T-helper 1 cell treated with Interleukin-12 subunit alpha and Interleukin-12 subunit beta and Interleukin-4 antibody, amounts not matched to agents 30 μg/mL and 1 μg/mL, for 36 hours (primary cell): ENCODE measurements around the gene BSND.

ENCODE experiments used
- H3K27ac Mint-ChIP-seq: one replicate; pipeline ENCODE4 v1.8.0; 2021; ENCODE audit warnings: mild to moderate bottlenecking, mixed read lengths
- H3K27me3 Mint-ChIP-seq: one replicate; pipeline ENCODE4 v1.8.0; 2021; ENCODE audit warnings: low read depth, mixed read lengths
- H3K36me3 Mint-ChIP-seq: one replicate; pipeline ENCODE4 v1.8.0; 2021; ENCODE audit warnings: low read depth, mixed read lengths
- H3K4me1 Mint-ChIP-seq: one replicate; pipeline ENCODE4 v1.8.0; 2021; ENCODE audit warnings: low read depth, mixed read lengths
- H3K4me3 Mint-ChIP-seq: one replicate; pipeline ENCODE4 v1.8.0; 2021; ENCODE audit warnings: mild to moderate bottlenecking, moderate library complexity, mixed read lengths
- H3K9me3 Mint-ChIP-seq: one replicate; pipeline ENCODE4 v1.8.0; 2021; ENCODE audit warnings: mixed read lengths

The BSND gene

DNA sequence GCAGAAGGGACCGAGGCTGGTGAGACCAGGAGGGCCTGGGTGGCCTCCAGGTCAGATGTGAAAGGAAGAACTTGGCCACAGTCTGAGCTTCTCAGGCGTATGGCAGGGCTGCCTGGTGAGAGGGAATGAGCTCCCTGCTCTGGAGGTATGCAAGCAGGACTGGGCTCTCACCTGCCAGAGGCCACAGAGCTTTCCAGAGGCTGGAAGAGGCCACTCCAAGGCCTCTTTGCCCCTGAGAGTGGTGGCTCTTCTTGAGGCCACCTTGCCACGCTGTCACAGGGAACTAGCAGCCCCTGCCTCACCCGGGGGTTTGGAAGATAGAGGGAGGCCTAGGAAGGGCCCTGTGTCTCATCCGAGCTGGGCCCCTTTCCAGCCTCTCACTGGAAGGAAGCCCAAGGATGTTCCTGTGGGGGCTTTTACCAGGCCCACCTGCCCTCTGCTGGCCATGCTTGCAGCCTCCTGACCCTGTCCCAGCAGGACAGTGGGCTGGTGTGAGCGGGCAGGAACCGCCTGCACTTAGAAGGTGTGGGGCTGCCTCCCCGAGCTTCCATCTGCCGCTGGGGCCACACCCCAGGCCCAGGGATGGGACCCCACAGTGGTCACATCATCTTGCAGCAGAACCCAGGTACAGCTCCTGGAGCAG, 50.7 kb downstream of the BSND start:
- Mint-ChIP-seq H3K4me3 (no peak overlapping the region), H3K36me3 (no peaks in the 10 kb centered on the region), H3K27me3 (no peaks in the 10 kb centered on the region), H3K9me3 (no peaks in the 10 kb centered on the region), H3K27ac (no peak overlapping the region), H3K4me1 (no peaks in the 10 kb centered on the region)

DNA sequence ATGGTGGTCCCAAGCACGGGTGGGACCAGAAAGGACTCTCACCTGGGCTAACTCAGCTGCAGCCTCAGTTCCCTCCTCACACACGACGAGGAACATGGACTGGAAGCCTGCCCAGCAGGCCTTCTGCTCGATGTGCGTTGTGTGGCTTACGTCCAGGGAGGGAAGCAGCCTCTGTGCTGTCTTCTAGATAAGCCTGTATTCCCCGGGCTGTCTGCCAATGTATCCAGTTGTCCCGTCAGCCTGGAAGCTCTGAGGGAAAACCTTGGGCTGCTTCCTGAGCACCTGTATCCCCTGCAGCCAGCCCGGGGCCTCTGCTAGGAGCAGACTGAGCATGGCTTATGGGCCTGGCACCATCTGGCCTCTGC, 51.2 kb downstream of the BSND start:
- no peaks in the 10 kb centered on the region for H3K4me1 Mint-ChIP-seq
- no peak overlapping the region for H3K4me3 Mint-ChIP-seq
- no peaks in the 10 kb centered on the region for H3K9me3 Mint-ChIP-seq
- H3K36me3 Mint-ChIP-seq, result no peaks in the 10 kb centered on the region
- no peak overlapping the region for H3K27ac Mint-ChIP-seq
- no peaks in the 10 kb centered on the region for H3K27me3 Mint-ChIP-seq

DNA sequence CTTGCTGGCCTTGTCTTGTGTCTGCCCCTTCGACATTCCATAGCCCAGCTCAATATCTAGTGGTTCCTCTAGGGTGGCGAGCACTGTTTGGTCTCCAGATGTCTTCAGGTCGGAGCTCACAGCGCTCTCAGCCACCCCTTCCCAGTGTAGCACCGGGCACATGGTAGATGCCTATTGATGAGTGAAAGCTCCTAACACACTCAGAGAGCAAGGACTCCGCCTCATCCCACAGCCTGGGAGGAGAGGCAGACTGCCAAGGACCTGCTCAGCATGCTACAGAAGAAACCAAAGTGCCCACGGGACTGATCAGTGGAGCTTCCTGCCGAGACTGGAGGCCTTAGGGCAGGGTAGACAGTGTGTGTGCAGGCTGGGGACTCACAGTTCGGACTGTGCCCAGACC, 51.5 kb downstream of the BSND start:
- Mint-ChIP-seq H3K27ac (no peak overlapping the region), H3K9me3 (no peaks in the 10 kb centered on the region), H3K4me1 (no peaks in the 10 kb centered on the region), H3K27me3 (no peaks in the 10 kb centered on the region), H3K4me3 (no peak overlapping the region), H3K36me3 (no peaks in the 10 kb centered on the region)

DNA sequence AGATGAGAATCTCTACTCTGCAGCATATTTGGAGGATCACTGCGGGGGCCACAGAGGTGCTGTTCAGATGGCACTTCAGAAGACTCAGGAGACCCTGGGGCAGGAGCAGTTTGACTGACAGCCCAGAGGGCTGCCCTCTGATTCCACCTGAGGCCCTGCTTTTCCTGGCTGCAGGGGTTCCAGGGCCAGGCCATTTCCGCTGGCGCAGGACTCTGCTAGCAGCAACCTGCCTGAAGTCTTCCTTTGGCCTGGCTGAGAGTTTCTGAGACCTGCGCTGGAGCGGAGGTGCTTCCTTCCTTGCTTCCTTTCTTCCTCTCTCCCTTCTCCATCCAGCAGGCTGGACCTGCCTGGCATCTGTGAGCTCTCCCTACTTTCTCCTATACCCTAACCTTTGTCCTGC, 52.4 kb downstream of the BSND start:
- H3K27me3 Mint-ChIP-seq, result no peaks in the 10 kb centered on the region
- H3K4me1 Mint-ChIP-seq, result no peaks in the 10 kb centered on the region
- H3K36me3 Mint-ChIP-seq, result no peaks in the 10 kb centered on the region
- H3K9me3 Mint-ChIP-seq, result no peaks in the 10 kb centered on the region
- H3K4me3 Mint-ChIP-seq, result no peak overlapping the region
- no peak overlapping the region for H3K27ac Mint-ChIP-seq

DNA sequence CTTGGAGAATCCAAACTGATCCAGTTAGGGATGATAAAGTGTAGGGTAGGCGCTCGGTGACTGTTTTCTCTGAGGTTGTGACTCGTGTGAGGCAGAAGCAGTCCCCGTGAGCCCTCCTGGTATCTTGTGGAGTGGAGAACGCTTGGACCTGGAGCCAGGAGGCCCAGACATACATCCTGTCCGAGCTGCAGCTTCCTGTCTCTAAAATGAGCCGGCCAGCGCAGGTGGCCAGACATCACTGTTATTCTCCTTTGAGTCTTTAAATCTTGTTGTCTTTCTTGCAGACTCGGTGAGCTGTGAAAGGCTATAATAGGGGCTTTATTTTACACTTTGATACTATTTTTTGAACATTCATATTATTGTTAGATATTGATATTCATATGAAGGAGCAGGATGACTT, 52.9 kb downstream of the BSND start:
- Mint-ChIP-seq H3K27me3 (no peaks in the 10 kb centered on the region), H3K4me3 (no peak overlapping the region), H3K27ac (no peak overlapping the region), H3K36me3 (no peaks in the 10 kb centered on the region), H3K4me1 (no peaks in the 10 kb centered on the region), H3K9me3 (no peaks in the 10 kb centered on the region)

DNA sequence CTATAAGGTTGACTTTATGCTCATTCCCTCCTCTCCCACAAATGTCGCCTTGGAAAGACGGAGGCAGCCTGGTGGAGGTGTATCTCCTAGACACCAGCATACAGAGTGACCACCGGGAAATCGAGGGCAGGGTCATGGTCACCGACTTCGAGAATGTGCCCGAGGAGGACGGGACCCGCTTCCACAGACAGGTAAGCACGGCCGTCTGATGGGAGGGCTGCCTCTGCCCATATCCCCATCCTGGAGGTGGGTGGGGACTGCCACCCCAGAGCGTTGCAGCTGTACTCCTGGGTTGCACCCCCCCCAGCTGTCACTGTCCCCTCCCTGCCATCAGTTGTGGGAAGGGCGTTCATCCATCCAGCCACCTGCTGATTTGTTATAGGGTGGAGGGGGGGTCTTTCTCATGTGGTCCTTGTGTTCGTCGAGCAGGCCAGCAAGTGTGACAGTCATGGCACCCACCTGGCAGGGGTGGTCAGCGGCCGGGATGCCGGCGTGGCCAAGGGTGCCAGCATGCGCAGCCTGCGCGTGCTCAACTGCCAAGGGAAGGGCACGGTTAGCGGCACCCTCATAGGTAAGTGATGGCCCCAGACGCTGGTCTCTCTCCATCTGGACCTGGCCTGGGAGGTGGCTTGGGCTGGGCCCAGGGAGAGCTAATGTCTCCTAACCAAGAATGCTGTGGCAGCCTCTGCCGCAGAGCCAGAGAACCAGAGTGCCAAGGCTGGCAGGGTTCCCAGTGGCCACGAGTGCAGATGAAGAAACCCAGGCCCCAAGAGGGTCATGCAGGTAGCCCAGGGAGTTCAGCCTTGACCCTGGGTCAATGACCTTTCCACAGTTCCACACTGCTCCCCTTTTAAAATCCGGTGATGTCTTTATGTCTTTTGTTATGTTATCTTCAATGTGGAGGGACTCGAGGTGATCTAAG, 53.7 kb downstream of the BSND start:
- no peaks in the 10 kb centered on the region for H3K9me3 Mint-ChIP-seq
- H3K4me3 Mint-ChIP-seq, result no peak overlapping the region
- H3K27ac Mint-ChIP-seq, result no peak overlapping the region

DNA sequence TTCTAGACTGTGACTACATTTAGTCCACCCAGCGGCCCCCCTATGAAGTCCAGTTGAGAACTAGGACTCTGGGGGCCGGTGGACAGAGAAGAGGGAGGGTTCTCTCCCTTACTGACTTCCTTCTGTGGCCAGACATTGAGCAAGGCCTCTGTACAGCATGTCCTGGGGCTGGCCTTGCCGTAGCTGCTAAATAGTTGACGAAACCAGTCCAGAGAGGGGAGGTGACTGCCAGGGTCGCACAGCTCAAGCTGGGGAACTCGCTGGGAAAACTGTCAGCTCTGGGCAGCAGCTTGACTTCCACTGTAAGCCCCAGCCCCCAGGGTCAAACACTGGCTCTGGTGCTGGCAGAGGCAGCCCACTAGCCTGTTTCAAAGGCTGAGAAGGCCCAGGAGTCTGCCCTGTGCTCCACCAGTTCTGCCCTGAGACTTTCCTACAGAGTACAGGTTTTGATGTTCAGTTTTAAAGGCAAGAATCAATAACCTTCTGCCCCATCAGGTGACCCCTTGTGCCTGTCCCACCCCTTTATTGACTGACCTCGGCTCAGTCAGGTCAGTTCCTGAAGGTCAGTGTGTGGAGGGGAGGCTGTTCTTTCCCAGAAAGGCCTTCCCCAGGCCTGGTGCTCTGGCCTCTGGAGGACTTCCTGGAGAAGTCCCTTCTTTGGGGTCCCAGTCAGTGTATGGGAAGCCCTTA, 54.7 kb downstream of the BSND start:
- H3K4me3 Mint-ChIP-seq, result no peak overlapping the region
- no peaks in the 10 kb centered on the region for H3K4me1 Mint-ChIP-seq
- no peaks in the 10 kb centered on the region for H3K36me3 Mint-ChIP-seq
- no peaks in the 10 kb centered on the region for H3K9me3 Mint-ChIP-seq
- no peaks in the 10 kb centered on the region for H3K27me3 Mint-ChIP-seq
- no peak overlapping the region for H3K27ac Mint-ChIP-seq

More for the DNA sequence above, 53.7 kb downstream of the BSND start:
- no peaks in the 10 kb centered on the region for H3K4me1 Mint-ChIP-seq
- H3K36me3 Mint-ChIP-seq, result no peaks in the 10 kb centered on the region
- H3K27me3 Mint-ChIP-seq, result no peaks in the 10 kb centered on the region

DNA sequence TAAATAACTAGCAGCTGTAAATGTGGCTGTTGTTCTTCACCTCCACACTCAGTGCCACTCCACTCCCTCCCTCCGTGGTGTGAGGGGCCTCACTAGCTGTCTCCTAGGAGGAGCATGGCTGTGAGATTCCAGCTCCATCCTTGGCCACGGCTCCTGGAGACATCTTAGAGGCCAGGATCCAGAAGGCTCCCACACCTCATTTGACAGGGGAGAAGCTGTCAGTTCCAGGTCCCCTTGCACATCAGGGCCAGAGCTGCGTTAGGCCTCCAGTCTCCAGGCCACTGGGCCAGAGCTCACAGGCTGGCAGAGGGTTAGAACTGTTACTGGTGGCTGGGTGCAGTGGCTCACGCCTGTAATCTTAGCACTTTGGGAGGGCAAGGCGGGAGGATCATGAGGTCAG, 55.7 kb downstream of the BSND start:
- H3K27ac Mint-ChIP-seq, result no peak overlapping the region
- H3K4me1 Mint-ChIP-seq, result no peaks in the 10 kb centered on the region
- no peaks in the 10 kb centered on the region for H3K36me3 Mint-ChIP-seq
- no peak overlapping the region for H3K4me3 Mint-ChIP-seq
- no peaks in the 10 kb centered on the region for H3K27me3 Mint-ChIP-seq
- no peaks in the 10 kb centered on the region for H3K9me3 Mint-ChIP-seq

DNA sequence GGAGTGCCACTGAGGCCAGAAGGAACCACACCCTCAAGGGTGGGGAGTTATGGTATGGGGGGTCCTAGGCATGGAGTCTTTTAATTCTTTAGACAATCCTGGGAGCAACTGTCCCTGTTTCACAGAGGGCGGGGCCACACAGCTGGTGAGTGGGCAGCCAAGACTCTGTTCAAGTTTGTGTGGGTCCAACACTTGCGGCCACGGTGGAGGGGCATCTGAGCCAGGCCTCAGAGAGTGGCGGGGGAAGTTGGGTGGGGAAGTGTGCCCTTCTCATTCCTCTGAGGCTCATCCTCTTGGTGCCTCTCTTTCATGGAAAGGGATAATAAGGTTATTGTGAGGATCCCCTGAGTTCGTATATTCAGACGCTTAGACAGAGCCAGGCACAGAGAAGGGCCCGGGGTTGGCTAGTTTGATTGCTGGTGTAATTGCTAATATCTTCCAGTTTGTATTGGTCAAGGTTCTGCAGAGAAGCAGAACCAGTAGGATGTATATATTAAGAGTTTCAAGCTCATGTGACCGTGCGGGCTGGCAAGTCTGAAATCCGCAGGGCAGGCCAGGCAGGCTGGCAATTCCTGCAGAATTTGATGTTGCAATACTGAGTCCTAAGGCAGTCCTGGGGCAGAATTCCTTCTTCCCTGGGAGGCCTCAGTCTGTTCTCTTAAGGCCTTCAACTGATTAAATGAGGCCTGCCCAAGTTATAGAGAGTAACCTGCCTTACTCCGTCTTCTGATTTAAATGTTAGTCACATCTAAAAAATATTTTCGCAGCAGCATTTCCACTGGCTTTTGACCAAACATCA, 56.5 kb downstream of the BSND start:
- no peak overlapping the region for H3K27ac Mint-ChIP-seq
- no peak overlapping the region for H3K4me3 Mint-ChIP-seq
- no peaks in the 10 kb centered on the region for H3K27me3 Mint-ChIP-seq
- no peaks in the 10 kb centered on the region for H3K36me3 Mint-ChIP-seq
- H3K9me3 Mint-ChIP-seq, result no peaks in the 10 kb centered on the region
- peaks cover 2% of the 10 kb centered on the region for H3K4me1 Mint-ChIP-seq

DNA sequence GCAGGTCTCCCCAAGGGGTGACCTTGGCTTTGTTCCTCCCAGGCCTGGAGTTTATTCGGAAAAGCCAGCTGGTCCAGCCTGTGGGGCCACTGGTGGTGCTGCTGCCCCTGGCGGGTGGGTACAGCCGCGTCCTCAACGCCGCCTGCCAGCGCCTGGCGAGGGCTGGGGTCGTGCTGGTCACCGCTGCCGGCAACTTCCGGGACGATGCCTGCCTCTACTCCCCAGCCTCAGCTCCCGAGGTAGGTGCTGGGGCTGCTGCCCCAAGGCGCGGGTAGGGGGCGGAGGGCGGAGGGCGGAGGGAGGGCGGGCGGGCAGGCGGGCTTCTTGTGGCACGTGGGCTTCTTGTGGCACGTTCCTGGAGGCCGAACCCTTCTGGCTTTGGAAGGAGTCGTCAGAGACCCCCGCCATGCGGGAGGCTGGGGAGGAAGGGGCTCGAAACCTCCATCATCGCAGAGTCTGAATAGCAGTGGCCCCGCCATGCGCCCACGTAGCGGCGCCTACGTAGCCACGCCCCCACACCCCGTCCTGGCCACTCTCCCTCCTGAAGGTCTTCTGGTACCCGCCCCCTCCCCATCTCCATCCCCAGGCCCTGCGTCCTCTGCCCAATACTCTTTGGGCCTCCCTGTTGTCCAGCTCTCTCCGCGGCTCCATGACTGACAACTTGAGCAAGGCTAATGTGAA, 57.4 kb downstream of the BSND start:
- H3K36me3 Mint-ChIP-seq, result no peaks in the 10 kb centered on the region
- no peak overlapping the region for H3K27ac Mint-ChIP-seq
- H3K4me1 Mint-ChIP-seq, result peaks cover 9% of the 10 kb centered on the region
- H3K9me3 Mint-ChIP-seq, result no peaks in the 10 kb centered on the region
- no peaks in the 10 kb centered on the region for H3K27me3 Mint-ChIP-seq
- no peak overlapping the region for H3K4me3 Mint-ChIP-seq

DNA sequence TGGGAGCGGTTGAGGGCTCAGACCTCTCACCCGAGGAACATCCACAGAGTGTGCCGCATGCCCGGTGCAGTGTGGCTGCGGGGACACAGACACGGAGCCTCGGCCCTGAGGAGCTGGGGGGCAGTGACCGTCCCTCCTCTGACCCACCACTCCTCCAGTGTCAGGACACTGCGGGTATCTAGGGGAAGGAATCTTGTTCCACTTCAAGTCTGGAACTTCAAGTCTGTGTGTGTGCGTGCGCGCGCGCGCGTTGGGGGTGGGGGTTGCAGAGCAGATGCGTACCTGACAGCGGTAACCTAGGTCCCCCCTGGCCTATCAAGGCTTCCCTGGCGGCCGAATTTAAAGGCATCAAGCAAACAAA, 57.9 kb downstream of the BSND start:
- Mint-ChIP-seq H3K4me3 (no peak overlapping the region), H3K36me3 (no peaks in the 10 kb centered on the region), H3K9me3 (no peaks in the 10 kb centered on the region), H3K27ac (no peak overlapping the region), H3K4me1 (peaks cover 9% of the 10 kb centered on the region), H3K27me3 (no peaks in the 10 kb centered on the region)

DNA sequence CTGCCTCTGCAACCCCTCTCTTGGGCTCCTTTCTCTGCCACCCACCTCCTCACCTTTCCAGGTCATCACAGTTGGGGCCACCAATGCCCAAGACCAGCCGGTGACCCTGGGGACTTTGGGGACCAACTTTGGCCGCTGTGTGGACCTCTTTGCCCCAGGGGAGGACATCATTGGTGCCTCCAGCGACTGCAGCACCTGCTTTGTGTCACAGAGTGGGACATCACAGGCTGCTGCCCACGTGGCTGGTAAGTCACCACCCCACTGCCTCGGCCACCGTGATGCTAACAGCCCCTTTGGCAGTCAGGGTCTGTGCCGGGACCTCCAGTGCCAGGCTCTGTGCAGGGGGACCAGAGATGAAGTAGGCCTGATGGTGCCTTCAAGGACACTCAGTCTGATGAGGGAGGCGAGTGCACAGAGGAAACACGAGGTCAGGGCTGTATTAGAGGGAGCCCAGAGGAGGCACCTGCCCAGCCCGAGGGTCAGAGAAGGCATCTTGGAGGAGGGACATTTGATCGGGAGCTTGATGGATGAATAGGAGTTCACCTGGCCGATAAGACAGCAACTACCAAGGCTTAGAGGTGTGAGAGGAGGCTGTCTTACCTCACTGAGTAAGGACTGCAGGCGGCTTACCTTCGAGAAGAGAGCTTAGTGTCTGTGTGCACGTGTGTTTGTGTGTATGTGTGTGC, 58.7 kb downstream of the BSND start:
- Mint-ChIP-seq H3K27ac (no peak overlapping the region), H3K4me1 (peaks cover 9% of the 10 kb centered on the region)

DNA sequence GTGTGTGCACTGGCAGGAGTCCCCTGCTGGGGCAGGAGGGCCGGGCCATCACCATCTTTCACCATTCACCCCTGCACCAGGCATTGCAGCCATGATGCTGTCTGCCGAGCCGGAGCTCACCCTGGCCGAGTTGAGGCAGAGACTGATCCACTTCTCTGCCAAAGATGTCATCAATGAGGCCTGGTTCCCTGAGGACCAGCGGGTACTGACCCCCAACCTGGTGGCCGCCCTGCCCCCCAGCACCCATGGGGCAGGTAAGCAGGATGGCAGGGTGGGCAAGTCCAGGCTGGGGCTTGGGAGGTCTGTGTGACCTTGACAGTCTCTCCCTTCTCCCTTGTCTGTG, 59.2 kb downstream of the BSND start:
- Mint-ChIP-seq H3K4me1 (peaks cover 9% of the 10 kb centered on the region), H3K27ac (no peak overlapping the region), H3K27me3 (no peaks in the 10 kb centered on the region), H3K36me3 (no peaks in the 10 kb centered on the region), H3K4me3 (no peak overlapping the region), H3K9me3 (no peaks in the 10 kb centered on the region)

More for the DNA sequence above, 58.7 kb downstream of the BSND start:
- H3K36me3 Mint-ChIP-seq, result no peaks in the 10 kb centered on the region
- no peak overlapping the region for H3K4me3 Mint-ChIP-seq
- H3K27me3 Mint-ChIP-seq, result no peaks in the 10 kb centered on the region
- H3K9me3 Mint-ChIP-seq, result no peaks in the 10 kb centered on the region
